Mesenchymal stem cell (in vitro differentiated cells and primary cell): ENCODE measurements around the gene SPRTN.

Source experiments
- DNase-seq: peaks from one replicate; pipeline ENCODE4 v3.0.0-alpha.2; 2013
- H2AFZ ChIP-seq: one replicate; pipeline ENCODE4 v1.6.1; 2013; ENCODE audit warnings: low read depth, mild to moderate bottlenecking, control low read depth, inconsistent platforms, low read length, moderate library complexity
- H2AK5ac ChIP-seq: 2 replicates; pipeline ENCODE4 v1.6.1; 2013; ENCODE audit warnings: low read length, moderate library complexity, mild to moderate bottlenecking, inconsistent platforms; ENCODE audit not compliant: severe bottlenecking
- H2BK120ac ChIP-seq: one replicate; pipeline ENCODE4 v1.6.1; 2013; ENCODE audit warnings: low read depth, mild to moderate bottlenecking, inconsistent platforms, low read length, moderate library complexity
- H2BK12ac ChIP-seq, 2 experiments: one replicate each; pipeline ENCODE4 v1.6.1; 2013; ENCODE audit warnings: inconsistent platforms in 2 of 2, low read length in 2 of 2, mild to moderate bottlenecking in 2 of 2, moderate library complexity in 2 of 2, control low read depth in 1 of 2
- H2BK15ac ChIP-seq: one replicate; pipeline ENCODE4 v1.6.1; 2013; ENCODE audit warnings: mild to moderate bottlenecking, low read depth, inconsistent platforms; ENCODE audit not compliant: poor library complexity, severe bottlenecking
- H2BK5ac ChIP-seq: 2 replicates; pipeline ENCODE4 v1.6.1; 2013; ENCODE audit warnings: low read depth, mild to moderate bottlenecking, low read length, control low read depth, inconsistent platforms; ENCODE audit not compliant: poor library complexity, severe bottlenecking
- H3K14ac ChIP-seq, 2 experiments: one replicate each; pipeline ENCODE4 v1.6.1; 2013; ENCODE audit warnings: inconsistent platforms in 2 of 2, low read length in 2 of 2, control low read depth in 1 of 2, mild to moderate bottlenecking in 1 of 2, moderate library complexity in 1 of 2
- H3K18ac ChIP-seq, 2 experiments: one replicate each; pipeline ENCODE4 v1.6.1; 2013; ENCODE audit warnings: inconsistent platforms in 2 of 2, low read length in 2 of 2, control low read depth in 1 of 2, low read depth in 1 of 2, mild to moderate bottlenecking in 1 of 2
- H3K23ac ChIP-seq, 2 experiments: one replicate each; pipeline ENCODE4 v1.6.1; 2013; ENCODE audit warnings: inconsistent platforms in 2 of 2, low read length in 2 of 2, mild to moderate bottlenecking in 2 of 2, moderate library complexity in 2 of 2, control low read depth in 1 of 2
- H3K27ac ChIP-seq: 2 replicates; pipeline ENCODE4 v1.5.1; 2013; ENCODE audit warnings: mild to moderate bottlenecking, moderate library complexity, low read length, control low read depth, inconsistent platforms; ENCODE audit not compliant: poor library complexity, severe bottlenecking
- H3K27me3 ChIP-seq, 2 experiments: 2 replicates each; pipeline versions ENCODE4 v1.6.1 to v1.7.0; 2013; ENCODE audit warnings: low read length in 2 of 2, mild to moderate bottlenecking in 2 of 2, moderate library complexity in 2 of 2, control low read depth in 1 of 2, inconsistent platforms in 1 of 2; ENCODE audit not compliant: control insufficient read depth in 1 of 2, insufficient read depth in 1 of 2
- H3K36me3 ChIP-seq, 2 experiments: 2 replicates each; pipeline versions ENCODE4 v1.6.1 to v1.7.0; 2013; ENCODE audit warnings: low read length in 2 of 2, control low read depth in 1 of 2, inconsistent platforms in 1 of 2, low read depth in 1 of 2, mild to moderate bottlenecking in 1 of 2; ENCODE audit not compliant: insufficient read depth in 2 of 2, control insufficient read depth in 1 of 2
- H3K4ac ChIP-seq, 2 experiments: one replicate each; pipeline ENCODE4 v1.6.1; 2013; ENCODE audit warnings: inconsistent platforms in 2 of 2, low read length in 2 of 2, mild to moderate bottlenecking in 2 of 2, moderate library complexity in 2 of 2, control low read depth in 1 of 2, low read depth in 1 of 2
- H3K4me1 ChIP-seq: 2 replicates; pipeline ENCODE4 v1.6.1; 2013; ENCODE audit warnings: low read depth, low read length, control low read depth; ENCODE audit not compliant: control insufficient read depth, insufficient read depth
- H3K4me2 ChIP-seq: 2 replicates; pipeline ENCODE4 v1.6.1; 2013; ENCODE audit warnings: low read length, mild to moderate bottlenecking, inconsistent platforms; ENCODE audit not compliant: poor library complexity, severe bottlenecking
- H3K4me3 ChIP-seq, 2 experiments: 2 replicates each; pipeline versions ENCODE4 v1.5.1 to v1.7.0; 2013; ENCODE audit warnings: low read length in 2 of 2, mild to moderate bottlenecking in 2 of 2, control low read depth in 1 of 2, low read depth in 1 of 2; ENCODE audit not compliant: insufficient read depth in 1 of 2
- H3K79me1 ChIP-seq: replicated peaks from 2 replicates; pipeline ENCODE4 v1.6.1; 2013; ENCODE audit warnings: mild to moderate bottlenecking, control low read depth, low read length, inconsistent platforms; ENCODE audit not compliant: poor library complexity, severe bottlenecking
- H3K9ac ChIP-seq: 2 replicates; pipeline ENCODE4 v1.7.0; 2013; ENCODE audit warnings: mild to moderate bottlenecking, low read length, moderate library complexity
- H3K9me3 ChIP-seq: 2 replicates; pipeline ENCODE4 v1.7.0; 2013; ENCODE audit warnings: mild to moderate bottlenecking, low read length; ENCODE audit not compliant: control insufficient read depth
- H4K8ac ChIP-seq: one replicate; pipeline ENCODE4 v1.6.1; 2013; ENCODE audit warnings: inconsistent platforms, mild to moderate bottlenecking, low read length, moderate library complexity
- H4K91ac ChIP-seq: one replicate; pipeline ENCODE4 v1.6.1; 2013; ENCODE audit warnings: mild to moderate bottlenecking, low read length, inconsistent platforms
- whole genome bisulfite sequencing: methylation state at CpG from one replicate; pipeline ENCODE4 v1.1.7; 2013; ENCODE audit warnings: mixed read lengths; 5-methylcytosine and 5-hydroxymethylcytosine counted together

The SPRTN gene

GRCh38 chr1:231363624-231364023 is 25.5 kb downstream of the SPRTN start:
- H3K4me3 ChIP-seq = no peak overlapping the region
- no peak overlapping the region for H4K8ac ChIP-seq
- H3K27me3 ChIP-seq = no peaks in the 10 kb centered on the region
- no peak overlapping the region for H2AK5ac ChIP-seq
- no peak overlapping the region for H2BK120ac ChIP-seq
- no peak overlapping the region for H3K18ac ChIP-seq
- no peak overlapping the region for H3K4me2 ChIP-seq
- H2BK15ac ChIP-seq = no peak overlapping the region
- H3K4me1 ChIP-seq = no peaks in the 10 kb centered on the region
- H3K9ac ChIP-seq = no peak overlapping the region
- H3K27ac ChIP-seq = no peak overlapping the region
- no peak overlapping the region for H2AFZ ChIP-seq
- H3K14ac ChIP-seq = no peak overlapping the region
- peaks cover 5 to 47% of the 10 kb centered on the region in 2 experiments for H3K36me3 ChIP-seq
- no peak overlapping the region for H3K4ac ChIP-seq
- DNase-seq = no peak
- no CpG with 5 or more reads among the region's 1 CpG for WGBS
- no peak overlapping the region for H2BK5ac ChIP-seq
- no peaks in the 10 kb centered on the region for H3K9me3 ChIP-seq
- no peak overlapping the region for H2BK12ac ChIP-seq
- H3K23ac ChIP-seq = no peak overlapping the region
- H3K79me1 ChIP-seq = peaks cover 24% of the 10 kb centered on the region
- H4K91ac ChIP-seq = no peak overlapping the region

GRCh38 chr1:231364192-231364591 is 26.1 kb downstream of the SPRTN start:
- Histone ChIP-seq H3K4me3 (no peak overlapping the region), H2BK5ac (no peak overlapping the region), H2AK5ac (no peak overlapping the region), H3K79me1 (peaks cover 23% of the 10 kb centered on the region), H3K36me3 (peaks cover 5 to 50% of the 10 kb centered on the region in 2 experiments), H3K4ac (no peak overlapping the region), H3K18ac (no peak overlapping the region), H3K9me3 (no peaks in the 10 kb centered on the region), H3K14ac (no peak overlapping the region), H4K91ac (no peak overlapping the region), H2BK15ac (no peak overlapping the region), H3K27ac (no peak overlapping the region), H3K23ac (no peak overlapping the region), H4K8ac (no peak overlapping the region), H2BK120ac (no peak overlapping the region), H3K4me1 (no peaks in the 10 kb centered on the region), H3K27me3 (no peaks in the 10 kb centered on the region), H3K9ac (no peak overlapping the region), H2BK12ac (no peak overlapping the region), H2AFZ (no peak overlapping the region), H3K4me2 (no peak overlapping the region)
- WGBS = 94% methylated on average over 4 of the region's 5 CpGs
- no peak for DNase-seq

- no peak overlapping the region for H4K91ac ChIP-seq
- H3K4me1 ChIP-seq = no peaks in the 10 kb centered on the region
- no peaks in the 10 kb centered on the region for H3K9me3 ChIP-seq
- H2BK5ac ChIP-seq = no peak overlapping the region
- no peak overlapping the region for H3K18ac ChIP-seq
- no peak overlapping the region for H2AK5ac ChIP-seq
- no peak overlapping the region for H3K4me3 ChIP-seq
- no peak for DNase-seq
- H3K23ac ChIP-seq = no peak overlapping the region
- H3K36me3 ChIP-seq = peaks cover 2 to 44% of the 10 kb centered on the region in 2 experiments
- WGBS = 97% methylated on average over 3 of the region's 3 CpGs
- no peak overlapping the region for H2BK12ac ChIP-seq
- no peak overlapping the region for H3K4me2 ChIP-seq
- H3K9ac ChIP-seq = no peak overlapping the region
- no peak overlapping the region for H2BK15ac ChIP-seq
- H3K27me3 ChIP-seq = no peaks in the 10 kb centered on the region
- H3K79me1 ChIP-seq = peaks cover 16% of the 10 kb centered on the region
- H3K14ac ChIP-seq = no peak overlapping the region
- H3K27ac ChIP-seq = no peak overlapping the region
- H2BK120ac ChIP-seq = no peak overlapping the region
- H4K8ac ChIP-seq = no peak overlapping the region
- no peak overlapping the region for H2AFZ ChIP-seq
- no peak overlapping the region for H3K4ac ChIP-seq
Measured at GRCh38 chr1:231369282-231369681, 31.2 kb downstream of the SPRTN start.

GRCh38 chr1:231372501-231372900 is 34.4 kb downstream of the SPRTN start:
- no peak overlapping the region for H3K14ac ChIP-seq
- no peak overlapping the region for H3K18ac ChIP-seq
- no peak overlapping the region for H4K91ac ChIP-seq
- no peak overlapping the region for H2BK12ac ChIP-seq
- no peak overlapping the region for H2BK15ac ChIP-seq
- no peak overlapping the region for H3K23ac ChIP-seq
- H3K4ac ChIP-seq = no peak overlapping the region
- no peak overlapping the region for H2AK5ac ChIP-seq
- no peak overlapping the region for H3K9ac ChIP-seq
- H4K8ac ChIP-seq = no peak overlapping the region
- H3K4me1 ChIP-seq = peaks cover 2% of the 10 kb centered on the region
- no peaks in the 10 kb centered on the region for H3K27me3 ChIP-seq
- H3K9me3 ChIP-seq = no peaks in the 10 kb centered on the region
- H2BK120ac ChIP-seq = no peak overlapping the region
- no peak overlapping the region for H2BK5ac ChIP-seq
- peaks cover 18% of the 10 kb centered on the region for H3K79me1 ChIP-seq
- H3K4me3 ChIP-seq = no peak overlapping the region
- peaks cover 0 to 16% of the 10 kb centered on the region in 2 experiments for H3K36me3 ChIP-seq
- H3K27ac ChIP-seq = no peak overlapping the region
- H3K4me2 ChIP-seq = no peak overlapping the region
- H2AFZ ChIP-seq = no peak overlapping the region
- no peak for DNase-seq
